Bronchial epithelial cell (primary cell): ENCODE data around the gene AP5Z1. TPM values are rescaled to one million over a fixed set of nuclear protein-coding genes. Genes with fewer than 3 reads are reported as not detected.
A peak's percentile ranks its signal among the peaks of the same experiment; 100 is the strongest.

Experiments
- DNase-seq: peaks from one replicate; pipeline ENCODE4 v3.0.0-alpha.2; 2010; ENCODE audit warnings: low read depth
- FAIRE-seq: peaks from 2 replicates; lab custom pipeline; 2011; peaks lifted over from hg19 to GRCh38; lab: Jason Lieb, UNC
- H3K27me3 ChIP-seq: 2 replicates; pipeline ENCODE4 v1.5.1; 2011; ENCODE audit warnings: low read length; ENCODE audit not compliant: control insufficient read depth, insufficient read depth
- H3K36me3 ChIP-seq: 2 replicates; pipeline ENCODE4 v1.5.1; 2011; ENCODE audit warnings: low read length; ENCODE audit not compliant: control insufficient read depth, insufficient read depth
- H3K4me3 ChIP-seq: 2 replicates; pipeline ENCODE4 v1.5.1; 2011; ENCODE audit warnings: mild to moderate bottlenecking, low read depth, low read length, control low read depth
- CTCF ChIP-seq: IDR thresholded peaks from 2 replicates; pipeline ENCODE4 v1.5.1; 2011; ENCODE audit warnings: mild to moderate bottlenecking, moderate library complexity, low read length, control low read depth, inconsistent platforms; ENCODE audit not compliant: insufficient read depth, severe bottlenecking
- total RNA-seq: library from RNA; depleted of rRNA; stranded (reverse); fragments of >200 nt; gene quantifications from 2 replicates; pipeline ENCODE4 v1.2.1, GENCODE V29; 2014

The AP5Z1 gene
- total RNA-seq, 1 donor from 2014 or later: 24.5 TPM

GRCh38 chr7:4748231-4748681 lies 27.2 kb upstream of the AP5Z1 start:
- Histone ChIP-seq H3K4me3 (no peak overlapping the region), H3K27me3 (no peaks in the 10 kb centered on the region), H3K36me3 (peaks cover 18% of the 10 kb centered on the region)
- FAIRE-seq (no peak), DNase-seq (no peak)
- no peak for TF ChIP-seq CTCF

- FAIRE-seq (no peak), DNase-seq (no peak)
- Histone ChIP-seq H3K4me3 (no peak overlapping the region), H3K36me3 (peaks cover 21% of the 10 kb centered on the region), H3K27me3 (no peaks in the 10 kb centered on the region)
- TF ChIP-seq CTCF: no peak
These were observed 26.1 kb upstream of the AP5Z1 start for GRCh38 chr7:4749363-4749762.

GRCh38 chr7:4749798-4750197 lies 25.6 kb upstream of the AP5Z1 start:
- Histone ChIP-seq H3K4me3 (no peak overlapping the region), H3K27me3 (no peaks in the 10 kb centered on the region), H3K36me3 (peaks cover 25% of the 10 kb centered on the region)
- TF ChIP-seq CTCF: no peak
- FAIRE-seq (no peak), DNase-seq (no peak)

- DNase-seq (no peak), FAIRE-seq (no peak)
- no peak for TF ChIP-seq CTCF
- H3K27me3 ChIP-seq: no peaks in the 10 kb centered on the region
- peaks cover 37% of the 10 kb centered on the region for H3K36me3 ChIP-seq
- H3K4me3 ChIP-seq: no peak overlapping the region
These were observed 23.9 kb upstream of the AP5Z1 start for GRCh38 chr7:4751398-4751947.

- Histone ChIP-seq H3K4me3 (no peak overlapping the region), H3K36me3 (peaks cover 36% of the 10 kb centered on the region), H3K27me3 (no peaks in the 10 kb centered on the region)
- DNase-seq (peak; percentile 53), FAIRE-seq (no peak)
- peak; percentile 96 for TF ChIP-seq CTCF
These were observed 21.6 kb upstream of the AP5Z1 start for GRCh38 chr7:4753598-4754432.
